ENCODE measurements around the gene GMPR. TPM values are rescaled to one million over a fixed set of nuclear protein-coding genes. Genes with fewer than 3 reads are reported as not detected.

The GMPR gene
- total RNA-seq, 1 experiment from 2014 or later: 24.0 TPM

GRCh38 chr6:16301511-16301910 is 63.1 kb downstream of the GMPR start:
- Histone ChIP-seq H3K4me1 (ENCODE audit: control insufficient read depth in 1 of 2, insufficient read depth in 2 of 2, low read length in 2 of 2) (no peaks in the 10 kb centered on the region), H3K9ac (ENCODE audit: low read length) (no peak overlapping the region), H3K36me3 (ENCODE audit: control insufficient read depth in 1 of 2, insufficient read depth in 2 of 2, low read length in 2 of 2) (no peaks in the 10 kb centered on the region; a peak in 1 of 4 replicates), H2AFZ (ENCODE audit: low read depth, low read length, poor library complexity, severe bottlenecking) (no peak overlapping the region), H4K20me1 (ENCODE audit: insufficient read depth) (no peaks in the 10 kb centered on the region), H3K27me3 (ENCODE audit: insufficient read depth, low read length) (no peaks in the 10 kb centered on the region), H3K9me2 (ENCODE audit: insufficient read depth) (no peaks in the 10 kb centered on the region), H3K4me3 (replicated peaks in 1 of 2; ENCODE audit: low read depth in 1 of 2, low read length in 2 of 2) (no peak overlapping the region), H3K27ac (ENCODE audit: low read depth, low read length) (no peak overlapping the region), H3K79me2 (ENCODE audit: insufficient read depth, low read length) (no peaks in the 10 kb centered on the region), H3K9me3 (ENCODE audit: control insufficient read depth in 1 of 2, insufficient read depth in 1 of 2, low read depth in 1 of 2, low read length in 2 of 2) (no peaks in the 10 kb centered on the region), H3K4me2 (ENCODE audit: low read length) (no peak overlapping the region)
- no peak for TF ChIP-seq POLR2AphosphoS5 (IDR thresholded peaks at IDR 0.05; ENCODE audit: low read depth, low read length)
- no peak for TF ChIP-seq RAD21 (IDR thresholded peaks at IDR 0.05; ENCODE audit: low read depth)
- TF ChIP-seq CBX3 (IDR thresholded peaks at IDR 0.05; ENCODE audit: low read depth): no peak
- no peak for TF ChIP-seq EGR1 (IDR thresholded peaks at IDR 0.05; ENCODE audit: low read depth)
- no peak for TF ChIP-seq REST (IDR thresholded peaks at IDR 0.05; ENCODE audit: low read depth)
- TF ChIP-seq YY1 (IDR thresholded peaks at IDR 0.05; ENCODE audit: extremely low read depth, insufficient replicate concordance, low read depth, low read length): no peak
- TF ChIP-seq POLR2A (IDR thresholded peaks at IDR 0.05; ENCODE audit: borderline replicate concordance, extremely low read depth, insufficient read depth, insufficient read length): no peak
- TF ChIP-seq EZH2phosphoT487 (IDR thresholded peaks at IDR 0.05; ENCODE audit: borderline replicate concordance): no peak
- no peak for TF ChIP-seq ZNF274 (IDR thresholded peaks at IDR 0.05; ENCODE audit: low read depth, low read length)
- no peak for TF ChIP-seq ZBTB33 (IDR thresholded peaks at IDR 0.05; ENCODE audit: extremely low read depth, insufficient replicate concordance, low read length)
- no peak for TF ChIP-seq MAX (IDR thresholded peaks at IDR 0.05)
- ATAC-seq (no peak), DNase-seq (ENCODE audit: low read depth, low spot score) (no peak)
- ChIA-PET RAD21 (ENCODE audit: low non-redundant PET in 1 of 2, low total read pairs in 2 of 2, uncharacterized antibody in 2 of 2, unreplicated experiment in 2 of 2) (no interaction called here), CTCF (no interaction called here), POLR2A (no interaction called here)
- intact Hi-C loops (cut with micrococcal nuclease): no loop called here
- BruUV-seq (replicated peaks): no TSS peak
